ENCODE results near the gene PC. TPM values are rescaled to one million over a fixed set of nuclear protein-coding genes. Genes with fewer than 3 reads are reported as not detected.

Gene PC
- total RNA-seq, 1 donor from 2014 or later: 49.1 TPM

GRCh38 chr11:66877588-66878385 is 80.4 kb downstream of the PC start:
- H3K27me3 Mint-ChIP-seq (ENCODE audit: unreplicated experiment): no peaks in the 10 kb centered on the region
- H3K4me1 Mint-ChIP-seq (ENCODE audit: unreplicated experiment): peaks cover 54% of the 10 kb centered on the region
- H3K9me3 Mint-ChIP-seq (ENCODE audit: unreplicated experiment): no peaks in the 10 kb centered on the region
- no peak for DNase-seq (ENCODE audit: extremely low spot score, unreplicated experiment)
- no peak overlapping the region for H3K4me3 Mint-ChIP-seq (ENCODE audit: unreplicated experiment)
- H3K36me3 Mint-ChIP-seq (ENCODE audit: unreplicated experiment): no peaks in the 10 kb centered on the region
- peak overlapping the region; percentile 84 for H3K27ac Mint-ChIP-seq (ENCODE audit: unreplicated experiment)
- no peak for TF ChIP-seq CTCF (IDR thresholded peaks at IDR 0.05)

- Mint-ChIP-seq H3K4me3 (ENCODE audit: unreplicated experiment) (no peak overlapping the region), H3K36me3 (ENCODE audit: unreplicated experiment) (peaks cover 4% of the 10 kb centered on the region), H3K27me3 (ENCODE audit: unreplicated experiment) (no peaks in the 10 kb centered on the region), H3K27ac (ENCODE audit: unreplicated experiment) (no peak overlapping the region), H3K9me3 (ENCODE audit: unreplicated experiment) (no peaks in the 10 kb centered on the region), H3K4me1 (ENCODE audit: unreplicated experiment) (peaks cover 32% of the 10 kb centered on the region)
- TF ChIP-seq CTCF (IDR thresholded peaks at IDR 0.05): no peak
- DNase-seq (ENCODE audit: extremely low spot score, unreplicated experiment): no peak
Measured at GRCh38 chr11:66875378-66875777, 82.8 kb downstream of the PC start.

- H3K4me3 Mint-ChIP-seq (ENCODE audit: unreplicated experiment): no peak overlapping the region
- DNase-seq (ENCODE audit: extremely low spot score, unreplicated experiment): no peak
Measured at GRCh38 chr11:66874232-66874631, 84.0 kb downstream of the PC start.

GRCh38 chr11:66871521-66871901 is 86.7 kb downstream of the PC start:
- no peaks in the 10 kb centered on the region for H3K9me3 Mint-ChIP-seq (ENCODE audit: unreplicated experiment)
- H3K27ac Mint-ChIP-seq (ENCODE audit: unreplicated experiment): no peak overlapping the region

More at GRCh38 chr11:66874232-66874631, 84.0 kb downstream of the PC start:
- Mint-ChIP-seq H3K27ac (ENCODE audit: unreplicated experiment) (peak overlapping the region; percentile 50), H3K36me3 (ENCODE audit: unreplicated experiment) (peaks cover 6% of the 10 kb centered on the region), H3K4me1 (ENCODE audit: unreplicated experiment) (peaks cover 21% of the 10 kb centered on the region), H3K27me3 (ENCODE audit: unreplicated experiment) (no peaks in the 10 kb centered on the region), H3K9me3 (ENCODE audit: unreplicated experiment) (no peaks in the 10 kb centered on the region)
- TF ChIP-seq CTCF (IDR thresholded peaks at IDR 0.05): no peak

More at GRCh38 chr11:66871521-66871901, 86.7 kb downstream of the PC start:
- Mint-ChIP-seq H3K27me3 (ENCODE audit: unreplicated experiment) (no peaks in the 10 kb centered on the region), H3K36me3 (ENCODE audit: unreplicated experiment) (peaks cover 12% of the 10 kb centered on the region), H3K4me1 (ENCODE audit: unreplicated experiment) (peaks cover under 1% of the 10 kb centered on the region), H3K4me3 (ENCODE audit: unreplicated experiment) (no peak overlapping the region)
- DNase-seq (ENCODE audit: extremely low spot score, unreplicated experiment): no peak
- TF ChIP-seq CTCF (IDR thresholded peaks at IDR 0.05): no peak

All from osteocyte (in vitro differentiated cells).